Nephron (organoid): ENCODE results near the gene PDE3A.
"Not testable (repeated sequence)": the region's sequence is repeated elsewhere in the genome, so short reads cannot be mapped to it uniquely, and the experiment has no call there.

Experiments
- H3K27ac Mint-ChIP-seq, 3 experiments: 2 replicates each; pipeline ENCODE4 v1.8.0; 2020; ENCODE audit warnings: mixed read lengths in 3 of 3, mild to moderate bottlenecking in 2 of 3, moderate library complexity in 1 of 3
- H3K27me3 Mint-ChIP-seq: 2 replicates; pipeline ENCODE4 v1.8.0; 2021; ENCODE audit warnings: low read depth, mild to moderate bottlenecking, moderate library complexity, mixed read lengths
- H3K36me3 Mint-ChIP-seq: 2 replicates; pipeline ENCODE4 v1.8.0; 2020; ENCODE audit warnings: low read depth, mixed read lengths
- H3K4me1 Mint-ChIP-seq: 2 replicates; pipeline ENCODE4 v1.8.0; 2020; ENCODE audit warnings: mixed read lengths
- H3K4me3 Mint-ChIP-seq, 3 experiments: 2 replicates each; pipeline ENCODE4 v1.8.0; 2020; ENCODE audit warnings: mild to moderate bottlenecking in 3 of 3, mixed read lengths in 3 of 3, moderate library complexity in 2 of 3
- H3K9me3 Mint-ChIP-seq: 2 replicates; pipeline ENCODE4 v1.8.0; 2020; ENCODE audit warnings: mixed read lengths
- CTCF ChIP-seq, 3 experiments: fragments of 200-600 bp; sonication (generic); IDR thresholded peaks; one replicate each; pipeline ENCODE4 v1.5.0; 2021; ENCODE audit warnings: antibody characterized with exemption in 3 of 3; ENCODE audit not compliant: unreplicated experiment in 3 of 3

Gene PDE3A

GRCh38 chr12:20547816-20548575 is 179.7 kb downstream of the PDE3A start:
- Mint-ChIP-seq H3K27me3 (no peaks in the 10 kb centered on the region), H3K4me1 (peaks cover 34% of the 10 kb centered on the region), H3K4me3 (peak overlapping the region in 1 of 3 experiments; percentile 40), H3K27ac (peak overlapping the region; percentile 79 to 84 (median 83)), H3K36me3 (peaks cover 7% of the 10 kb centered on the region), H3K9me3 (peaks cover 3% of the 10 kb centered on the region)
- no peak for TF ChIP-seq CTCF (IDR thresholded peaks at IDR 0.05; ENCODE audit: unreplicated experiment in 3 of 3)

- peak overlapping the region; percentile 79 to 84 (median 83) for H3K27ac Mint-ChIP-seq
- TF ChIP-seq CTCF (IDR thresholded peaks at IDR 0.05; ENCODE audit: unreplicated experiment in 3 of 3): no peak
- H3K27me3 Mint-ChIP-seq: no peaks in the 10 kb centered on the region
- peaks cover 34% of the 10 kb centered on the region for H3K4me1 Mint-ChIP-seq
- H3K36me3 Mint-ChIP-seq: peaks cover 7% of the 10 kb centered on the region
- H3K4me3 Mint-ChIP-seq: peak overlapping the region in 1 of 3 experiments; percentile 40
- H3K9me3 Mint-ChIP-seq: peaks cover 3% of the 10 kb centered on the region
These were observed 180.3 kb downstream of the PDE3A start for GRCh38 chr12:20548611-20549010.

- peaks cover 34% of the 10 kb centered on the region for H3K4me1 Mint-ChIP-seq
- peak; percentile 56 to 72 (median 70) for TF ChIP-seq CTCF (IDR thresholded peaks at IDR 0.05; ENCODE audit: unreplicated experiment in 3 of 3)
These were observed 180.9 kb downstream of the PDE3A start for GRCh38 chr12:20549108-20549719.

GRCh38 chr12:20551742-20552442 is 183.6 kb downstream of the PDE3A start:
- not testable (repeated sequence) for H3K4me3 Mint-ChIP-seq, H3K9me3 Mint-ChIP-seq, H3K36me3 Mint-ChIP-seq, H3K27me3 Mint-ChIP-seq, H3K27ac Mint-ChIP-seq
- H3K4me1 Mint-ChIP-seq: peaks cover 18% of the 10 kb centered on the region

More at GRCh38 chr12:20549108-20549719, 180.9 kb downstream of the PDE3A start:
- no peak overlapping the region for H3K4me3 Mint-ChIP-seq
- H3K27ac Mint-ChIP-seq: peak overlapping the region in 2 of 3 experiments; percentile 27 to 79
- H3K36me3 Mint-ChIP-seq: peaks cover 7% of the 10 kb centered on the region
- H3K9me3 Mint-ChIP-seq: peaks cover 3% of the 10 kb centered on the region
- H3K27me3 Mint-ChIP-seq: no peaks in the 10 kb centered on the region

GRCh38 chr12:20552586-20552985 is 184.2 kb downstream of the PDE3A start:
- not testable (repeated sequence) for H3K27me3 Mint-ChIP-seq, H3K27ac Mint-ChIP-seq, H3K36me3 Mint-ChIP-seq, H3K4me3 Mint-ChIP-seq, H3K9me3 Mint-ChIP-seq
- peaks cover 11% of the 10 kb centered on the region for H3K4me1 Mint-ChIP-seq

GRCh38 chr12:20555015-20555414 is 186.7 kb downstream of the PDE3A start:
- H3K27ac Mint-ChIP-seq: no peak overlapping the region
- no peak for TF ChIP-seq CTCF (IDR thresholded peaks at IDR 0.05; ENCODE audit: unreplicated experiment in 3 of 3)
- peaks cover 7% of the 10 kb centered on the region for H3K36me3 Mint-ChIP-seq
- no peaks in the 10 kb centered on the region for H3K27me3 Mint-ChIP-seq
- no peaks in the 10 kb centered on the region for H3K4me1 Mint-ChIP-seq
- peaks cover 3% of the 10 kb centered on the region for H3K9me3 Mint-ChIP-seq
- no peak overlapping the region for H3K4me3 Mint-ChIP-seq
